ENCODE results near the gene SLC35G4.
"Not testable (repeated sequence)": the region's sequence is repeated elsewhere in the genome, so short reads cannot be mapped to it uniquely, and the experiment has no call there.

Gene SLC35G4

DNA sequence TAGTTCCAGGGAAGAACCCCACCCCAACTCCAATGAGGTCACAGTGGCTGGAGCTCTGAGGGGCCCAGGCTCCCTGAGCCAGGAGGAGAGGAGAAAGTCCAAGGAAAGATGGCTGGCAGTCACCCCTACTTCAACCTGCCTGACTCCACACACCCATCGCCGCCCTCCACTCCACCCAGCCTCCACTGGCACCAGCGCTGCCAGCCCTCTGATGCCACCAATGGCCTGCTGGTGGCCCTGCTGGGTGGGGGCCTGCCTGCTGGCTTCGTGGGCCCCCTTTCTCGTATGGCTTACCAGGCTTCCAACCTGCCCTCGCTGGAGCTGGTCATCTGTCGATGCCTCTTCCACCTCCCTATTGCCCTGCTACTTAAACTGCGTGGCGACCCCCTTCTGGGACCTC, at the start of gene SLC35G4:
Gene SLC35G4 (plus strand): TSS at position 109 of the 400 bp plus-strand sequence. CDS start 0 bp downstream, at position 109.
- H3K27me3 ChIP-seq; H3K27ac ChIP-seq; H3K4me1 ChIP-seq; DNase-seq; H3K4me3 ChIP-seq; intact Hi-C loops (cut with DNase I; ENCODE audit: low total_unique reads); H3K36me3 ChIP-seq: not testable (repeated sequence)
- peaks cover 0 to 13% (median 0%) of the 10 kb centered on the region in 3 donors for H3K9me3 ChIP-seq

DNA sequence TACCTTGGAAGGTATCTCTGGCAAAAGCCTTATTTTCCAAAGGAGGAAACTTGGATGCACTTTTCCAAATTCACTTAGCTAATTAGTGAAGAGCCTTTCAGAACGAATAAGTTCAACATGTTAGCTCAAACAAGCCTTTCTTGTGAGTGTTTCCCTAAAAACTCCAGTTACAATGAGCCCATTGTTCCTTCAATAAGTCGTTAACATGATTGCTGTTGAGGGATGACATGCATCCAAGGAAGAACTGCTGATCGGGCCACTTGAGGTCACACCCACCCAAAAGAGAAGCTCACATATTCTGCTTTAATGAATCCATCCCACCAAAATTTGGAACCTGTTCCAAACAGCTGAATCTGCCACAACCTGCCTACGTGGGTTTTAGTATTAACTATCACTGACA, 48.1 kb upstream of the SLC35G4 start:
- Histone ChIP-seq H3K36me3 (no peaks in the 10 kb centered on the region), H3K4me1 (no peaks in the 10 kb centered on the region), H3K27ac (no peak overlapping the region), H3K27me3 (no peaks in the 10 kb centered on the region), H3K9me3 (no peaks in the 10 kb centered on the region), H3K4me3 (no peak overlapping the region)
- intact Hi-C loops (cut with DNase I; ENCODE audit: low total_unique reads), result no loop called here
- DNase-seq, result no peak
- TF ChIP-seq, protein P1, sequence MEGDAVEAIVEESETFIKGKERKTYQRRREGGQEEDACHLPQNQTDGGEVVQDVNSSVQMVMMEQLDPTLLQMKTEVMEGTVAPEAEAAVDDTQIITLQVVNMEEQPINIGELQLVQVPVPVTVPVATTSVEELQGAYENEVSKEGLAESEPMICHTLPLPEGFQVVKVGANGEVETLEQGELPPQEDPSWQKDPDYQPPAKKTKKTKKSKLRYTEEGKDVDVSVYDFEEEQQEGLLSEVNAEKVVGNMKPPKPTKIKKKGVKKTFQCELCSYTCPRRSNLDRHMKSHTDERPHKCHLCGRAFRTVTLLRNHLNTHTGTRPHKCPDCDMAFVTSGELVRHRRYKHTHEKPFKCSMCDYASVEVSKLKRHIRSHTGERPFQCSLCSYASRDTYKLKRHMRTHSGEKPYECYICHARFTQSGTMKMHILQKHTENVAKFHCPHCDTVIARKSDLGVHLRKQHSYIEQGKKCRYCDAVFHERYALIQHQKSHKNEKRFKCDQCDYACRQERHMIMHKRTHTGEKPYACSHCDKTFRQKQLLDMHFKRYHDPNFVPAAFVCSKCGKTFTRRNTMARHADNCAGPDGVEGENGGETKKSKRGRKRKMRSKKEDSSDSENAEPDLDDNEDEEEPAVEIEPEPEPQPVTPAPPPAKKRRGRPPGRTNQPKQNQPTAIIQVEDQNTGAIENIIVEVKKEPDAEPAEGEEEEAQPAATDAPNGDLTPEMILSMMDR (IDR thresholded peaks at IDR 0.05), result no peak

DNA sequence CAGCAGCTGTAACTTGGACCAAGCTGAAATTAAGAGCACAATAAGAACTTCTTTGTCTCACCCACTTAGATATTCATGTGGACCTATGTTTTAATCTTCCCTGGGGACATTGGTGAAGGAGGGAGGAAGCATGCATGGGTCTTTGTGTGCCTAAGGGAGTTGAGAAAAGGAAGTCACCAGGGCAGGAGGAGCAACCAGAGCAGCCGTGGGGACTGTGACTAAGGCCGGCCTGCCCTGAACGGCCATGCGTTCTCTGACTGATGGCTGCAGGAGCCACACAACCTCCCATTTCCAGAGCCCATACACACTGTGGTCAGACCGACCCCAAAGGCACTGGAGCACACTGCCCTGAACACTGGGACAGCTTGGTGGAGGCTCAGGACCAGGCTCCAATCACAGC, 43.7 kb upstream of the SLC35G4 start:
- TF ChIP-seq, protein P1 (IDR thresholded peaks at IDR 0.05), result no peak
- Histone ChIP-seq H3K9me3 (no peaks in the 10 kb centered on the region), H3K27me3 (no peaks in the 10 kb centered on the region), H3K4me1 (no peaks in the 10 kb centered on the region), H3K4me3 (no peak overlapping the region), H3K27ac (no peak overlapping the region), H3K36me3 (no peaks in the 10 kb centered on the region)
- no peak for DNase-seq
- intact Hi-C loops (cut with DNase I; ENCODE audit: low total_unique reads), result no loop called here

DNA sequence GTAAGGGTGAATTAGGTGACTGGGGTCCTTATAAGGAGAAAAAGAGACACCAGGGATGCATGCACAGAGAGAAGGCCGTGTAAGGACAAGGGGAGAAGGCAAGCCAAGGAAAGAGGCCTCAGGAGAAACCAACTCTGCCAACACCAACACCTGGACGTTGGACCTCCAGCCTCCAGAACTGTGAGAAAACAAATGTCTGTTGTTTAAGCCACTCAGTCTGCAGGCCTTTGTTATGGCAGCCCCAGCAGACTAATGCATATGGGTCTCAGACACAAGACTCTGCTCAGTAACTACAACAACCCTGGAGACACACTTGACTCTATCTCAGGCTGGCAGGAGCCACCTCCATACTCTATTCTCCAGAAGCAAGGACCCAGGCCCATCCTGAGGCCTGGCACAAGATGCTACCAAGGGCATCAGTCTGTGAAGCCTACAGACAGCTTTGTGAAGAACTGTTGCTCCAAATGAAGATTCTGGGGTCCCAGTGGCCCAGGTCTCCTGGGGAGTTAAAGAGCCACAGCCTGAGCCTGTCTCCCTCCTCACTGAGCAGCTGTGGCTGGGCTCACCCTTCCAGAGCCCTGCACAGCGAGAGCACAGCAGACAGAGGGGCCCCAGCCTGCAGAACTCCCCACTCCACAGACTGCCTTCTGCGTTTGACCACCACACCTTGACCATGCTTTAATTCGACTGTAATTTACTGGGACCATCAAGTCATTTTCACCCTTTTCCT, 43.0 kb upstream of the SLC35G4 start:
- intact Hi-C loops (cut with DNase I; ENCODE audit: low total_unique reads), result no loop called here
- H3K4me3 ChIP-seq, result no peak overlapping the region
- H3K27ac ChIP-seq, result no peak overlapping the region
- DNase-seq, result no peak
- no peaks in the 10 kb centered on the region for H3K36me3 ChIP-seq
- TF ChIP-seq, protein P1 (IDR thresholded peaks at IDR 0.05), result no peak
- no peaks in the 10 kb centered on the region for H3K27me3 ChIP-seq
- no peaks in the 10 kb centered on the region for H3K9me3 ChIP-seq
- H3K4me1 ChIP-seq, result no peaks in the 10 kb centered on the region

DNA sequence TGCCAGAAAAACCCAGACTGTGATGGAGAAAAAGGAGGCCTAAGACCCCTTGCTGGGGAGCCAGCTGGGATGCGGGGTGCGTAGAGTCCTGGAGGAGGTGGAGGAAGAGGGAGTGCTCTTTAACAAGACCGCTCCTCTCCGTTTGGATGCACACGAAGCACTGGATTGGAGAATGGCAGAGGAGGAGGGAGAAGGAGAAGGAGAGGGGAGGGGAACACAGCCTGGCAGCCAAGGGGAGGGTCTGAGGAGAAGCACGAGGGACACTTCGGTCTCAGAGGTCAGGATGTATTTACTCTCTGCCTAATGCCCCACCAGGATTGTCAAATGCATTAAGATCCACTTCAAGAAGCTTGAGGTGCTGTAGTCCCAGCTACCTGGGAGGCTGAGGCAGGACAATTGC, 42.0 kb upstream of the SLC35G4 start:
- Histone ChIP-seq H3K36me3 (no peaks in the 10 kb centered on the region), H3K4me1 (no peaks in the 10 kb centered on the region), H3K27me3 (peaks cover 0 to 3% of the 10 kb centered on the region in 2 donors), H3K27ac (no peak overlapping the region), H3K9me3 (no peaks in the 10 kb centered on the region), H3K4me3 (no peak overlapping the region)
- no peak for DNase-seq
- TF ChIP-seq, protein P1 (IDR thresholded peaks at IDR 0.05), result no peak
- intact Hi-C loops (cut with DNase I; ENCODE audit: low total_unique reads), result no loop called here

DNA sequence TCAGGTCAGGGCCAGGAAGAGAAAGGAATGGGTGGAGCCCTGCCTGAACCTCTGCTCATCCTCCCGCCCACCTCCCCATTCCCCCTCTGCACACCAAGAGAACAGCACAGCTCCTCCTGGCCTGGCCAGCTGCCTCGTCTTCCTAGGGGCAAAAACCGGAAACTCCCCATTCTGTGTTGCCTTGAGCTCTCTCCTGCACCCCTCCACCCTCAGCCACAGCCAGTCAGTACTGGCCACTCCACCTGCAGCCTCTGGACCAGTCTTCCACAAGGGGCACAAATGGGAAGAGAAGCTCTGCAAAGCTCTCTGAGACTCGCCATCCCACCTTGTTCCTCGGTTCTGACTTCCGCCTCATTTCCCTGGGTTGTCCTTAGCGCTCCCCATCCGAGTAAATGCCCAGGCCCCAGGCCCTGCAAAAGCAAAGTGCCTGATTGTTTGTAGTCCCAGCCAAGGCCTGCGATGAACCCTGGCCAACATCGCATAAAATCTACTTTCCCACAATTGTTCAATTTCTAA, 39.3 kb upstream of the SLC35G4 start:
- Histone ChIP-seq H3K36me3 (no peaks in the 10 kb centered on the region), H3K4me1 (no peaks in the 10 kb centered on the region), H3K27me3 (peaks cover 0 to 3% of the 10 kb centered on the region in 2 donors), H3K9me3 (no peaks in the 10 kb centered on the region), H3K27ac (no peak overlapping the region), H3K4me3 (no peak overlapping the region)
- TF ChIP-seq, protein P1 (IDR thresholded peaks at IDR 0.05), result no peak
- DNase-seq, result no peak
- intact Hi-C loops (cut with DNase I; ENCODE audit: low total_unique reads), result no loop called here

Measured in tibial artery (tissue), 4 donors.